ENCODE measurements around the gene CLCN3.
A peak's percentile ranks its signal among the peaks of the same experiment; 100 is the strongest.

The CLCN3 gene

GRCh38 chr4:169593050-169593560, 27.3 kb upstream of the CLCN3 start:
- no peak for TF ChIP-seq CTCF (conservative IDR thresholded peaks at IDR 0.05; ENCODE audit: low read length)
- no peak overlapping the region for H3K4me3 ChIP-seq (ENCODE audit: low read length)
- DNase-seq (ENCODE audit: low read depth) = no peak

GRCh38 chr4:169594560-169595195, 25.7 kb upstream of the CLCN3 start:
- TF ChIP-seq CTCF (conservative IDR thresholded peaks at IDR 0.05; ENCODE audit: low read length) = no peak
- no peak overlapping the region for H3K4me3 ChIP-seq (ENCODE audit: low read length)
- no peak for DNase-seq (ENCODE audit: low read depth)

GRCh38 chr4:169601016-169601771, 19.2 kb upstream of the CLCN3 start:
- TF ChIP-seq CTCF (conservative IDR thresholded peaks at IDR 0.05; ENCODE audit: low read length) = no peak
- no peak for DNase-seq (ENCODE audit: low read depth)
- no peak overlapping the region for H3K4me3 ChIP-seq (ENCODE audit: low read length)

- DNase-seq (ENCODE audit: low read depth) = no peak
- no peak for TF ChIP-seq CTCF (conservative IDR thresholded peaks at IDR 0.05; ENCODE audit: low read length)
- no peak overlapping the region for H3K4me3 ChIP-seq (ENCODE audit: low read length)
Observed at GRCh38 chr4:169603312-169603711, 17.1 kb upstream of the CLCN3 start.

GRCh38 chr4:169604131-169604900, 16.1 kb upstream of the CLCN3 start:
- H3K4me3 ChIP-seq (ENCODE audit: low read length) = no peak overlapping the region
- TF ChIP-seq CTCF (conservative IDR thresholded peaks at IDR 0.05; ENCODE audit: low read length) = no peak
- peak; percentile 74 for DNase-seq (ENCODE audit: low read depth)

- no peak for DNase-seq (ENCODE audit: low read depth)
- TF ChIP-seq CTCF (conservative IDR thresholded peaks at IDR 0.05; ENCODE audit: low read length) = no peak
Observed at GRCh38 chr4:169604903-169605331, 15.5 kb upstream of the CLCN3 start.

More at GRCh38 chr4:169604903-169605331, 15.5 kb upstream of the CLCN3 start:
- H3K4me3 ChIP-seq (ENCODE audit: low read length) = no peak overlapping the region

Measured in AG10803 (cell line).